Measurements from ENCODE around the gene MPST.

The MPST gene

DNA sequence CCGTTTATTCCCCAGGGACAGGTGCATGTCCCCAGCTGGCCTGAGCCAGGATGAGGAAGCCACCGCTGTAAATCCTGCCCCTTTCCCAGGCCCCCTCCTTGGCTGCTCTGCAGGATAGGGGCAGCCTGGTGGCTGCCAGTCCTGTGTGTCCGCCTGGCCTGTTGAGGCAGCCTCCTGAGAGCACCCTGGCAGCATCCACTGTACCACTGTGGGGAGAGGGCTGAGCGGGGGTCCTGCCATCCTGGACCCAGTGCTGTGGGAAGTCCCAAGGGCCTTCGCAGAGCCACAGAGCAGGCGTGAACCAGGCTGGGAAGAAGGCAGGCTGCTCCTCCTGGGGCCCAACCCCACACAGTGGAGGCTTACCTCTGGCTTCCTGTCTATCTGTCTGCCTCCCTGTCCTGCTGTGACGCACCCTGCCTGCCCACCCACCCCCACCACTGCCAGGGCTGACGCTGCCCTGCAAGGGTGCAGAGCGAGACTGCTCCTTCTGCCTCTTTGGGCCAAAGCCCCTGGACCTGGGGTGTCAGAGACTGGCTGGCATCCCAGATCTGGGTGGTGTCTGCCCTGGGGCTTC, 40.4 kb downstream of the MPST start:
- H3K27ac ChIP-seq, result no peak overlapping the region
- TF ChIP-seq ZFX (IDR thresholded peaks at IDR 0.05), result no peak
- TF ChIP-seq, protein P1, sequence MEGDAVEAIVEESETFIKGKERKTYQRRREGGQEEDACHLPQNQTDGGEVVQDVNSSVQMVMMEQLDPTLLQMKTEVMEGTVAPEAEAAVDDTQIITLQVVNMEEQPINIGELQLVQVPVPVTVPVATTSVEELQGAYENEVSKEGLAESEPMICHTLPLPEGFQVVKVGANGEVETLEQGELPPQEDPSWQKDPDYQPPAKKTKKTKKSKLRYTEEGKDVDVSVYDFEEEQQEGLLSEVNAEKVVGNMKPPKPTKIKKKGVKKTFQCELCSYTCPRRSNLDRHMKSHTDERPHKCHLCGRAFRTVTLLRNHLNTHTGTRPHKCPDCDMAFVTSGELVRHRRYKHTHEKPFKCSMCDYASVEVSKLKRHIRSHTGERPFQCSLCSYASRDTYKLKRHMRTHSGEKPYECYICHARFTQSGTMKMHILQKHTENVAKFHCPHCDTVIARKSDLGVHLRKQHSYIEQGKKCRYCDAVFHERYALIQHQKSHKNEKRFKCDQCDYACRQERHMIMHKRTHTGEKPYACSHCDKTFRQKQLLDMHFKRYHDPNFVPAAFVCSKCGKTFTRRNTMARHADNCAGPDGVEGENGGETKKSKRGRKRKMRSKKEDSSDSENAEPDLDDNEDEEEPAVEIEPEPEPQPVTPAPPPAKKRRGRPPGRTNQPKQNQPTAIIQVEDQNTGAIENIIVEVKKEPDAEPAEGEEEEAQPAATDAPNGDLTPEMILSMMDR (conservative IDR thresholded peaks at IDR 0.05), result no peak

DNA sequence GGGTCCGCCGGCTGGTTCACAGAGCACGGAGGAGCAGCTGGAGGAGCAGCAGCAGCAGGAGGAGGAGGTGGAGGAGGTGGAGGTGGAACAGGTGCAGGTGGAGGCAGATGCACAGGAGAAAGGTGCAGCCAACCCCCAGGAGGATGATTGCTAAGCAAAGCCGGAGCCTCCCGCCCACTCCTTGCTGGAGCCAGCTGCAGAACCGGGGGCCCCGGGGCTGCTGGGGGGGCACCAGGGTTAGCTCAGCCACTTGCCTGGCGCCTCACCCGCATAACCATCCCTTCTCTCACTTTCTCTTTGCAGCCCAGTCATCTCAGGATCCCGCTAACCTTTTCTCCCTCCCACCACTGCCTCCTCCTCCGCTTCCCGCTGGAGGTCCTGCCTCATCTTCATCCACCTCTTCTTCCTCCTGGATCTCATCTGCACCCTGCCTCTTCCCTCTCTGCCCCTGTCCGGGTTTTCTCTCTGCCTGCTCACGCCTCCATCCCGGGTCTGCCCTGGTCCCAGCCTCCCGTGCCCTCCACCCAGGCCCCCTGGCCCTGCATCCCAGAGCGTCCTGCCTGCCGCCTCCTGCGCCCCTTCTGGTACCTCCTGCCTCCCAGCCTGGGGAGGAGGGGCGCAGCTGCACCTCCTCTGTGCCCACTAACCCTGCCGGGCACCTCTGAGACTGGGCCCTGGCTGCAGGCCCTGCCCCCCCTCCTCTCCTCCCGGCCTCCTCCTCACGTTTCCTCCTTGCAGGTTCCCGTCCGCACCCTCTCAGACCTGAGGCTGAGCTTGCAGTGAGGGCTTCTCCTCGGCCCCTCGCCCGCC, 41.5 kb downstream of the MPST start:
- TF ChIP-seq, protein P1 (conservative IDR thresholded peaks at IDR 0.05), result no peak
- TF ChIP-seq ZFX (IDR thresholded peaks at IDR 0.05), result no peak
- H3K27ac ChIP-seq, result no peak overlapping the region

DNA sequence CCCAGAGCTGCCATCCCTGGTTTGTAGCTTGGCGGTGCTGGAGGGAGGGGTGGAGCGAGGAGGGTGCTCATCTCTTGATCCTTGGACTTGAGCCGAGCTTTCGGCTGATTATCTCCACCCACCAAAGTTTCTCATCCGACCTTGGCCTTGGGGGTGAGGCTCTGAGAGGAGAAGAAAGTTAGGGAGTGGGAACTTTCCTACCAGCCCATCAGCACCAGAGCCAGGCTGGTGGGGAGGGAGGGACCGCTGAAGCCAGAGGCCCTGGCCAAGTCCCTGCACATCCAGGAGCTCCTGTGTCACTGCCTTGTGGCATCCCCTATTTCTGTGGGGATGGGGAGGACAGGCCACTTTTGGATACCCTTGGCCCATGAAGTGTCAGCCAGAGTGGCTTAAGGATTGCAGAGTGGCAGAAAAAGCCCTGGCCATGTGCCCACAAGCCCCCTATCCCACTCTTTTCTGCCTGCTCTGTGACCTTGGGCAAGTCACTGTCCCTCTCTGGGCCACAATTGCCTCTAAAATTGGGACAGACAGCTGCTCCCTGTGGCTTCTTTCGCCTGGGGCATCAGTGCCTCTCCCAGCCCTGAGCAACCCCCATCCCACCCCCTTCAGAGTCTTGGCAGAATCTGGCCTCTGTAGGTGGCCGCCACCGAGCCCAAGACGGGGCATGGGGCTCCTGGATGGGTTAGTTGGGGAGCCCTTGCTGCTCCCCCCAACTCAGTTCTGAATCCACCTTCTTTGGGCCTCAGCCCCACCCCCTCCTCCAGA, 42.3 kb downstream of the MPST start:
- TF ChIP-seq ZFX (IDR thresholded peaks at IDR 0.05), result no peak
- TF ChIP-seq, protein P1 (conservative IDR thresholded peaks at IDR 0.05), result no peak
- H3K27ac ChIP-seq, result no peak overlapping the region

DNA sequence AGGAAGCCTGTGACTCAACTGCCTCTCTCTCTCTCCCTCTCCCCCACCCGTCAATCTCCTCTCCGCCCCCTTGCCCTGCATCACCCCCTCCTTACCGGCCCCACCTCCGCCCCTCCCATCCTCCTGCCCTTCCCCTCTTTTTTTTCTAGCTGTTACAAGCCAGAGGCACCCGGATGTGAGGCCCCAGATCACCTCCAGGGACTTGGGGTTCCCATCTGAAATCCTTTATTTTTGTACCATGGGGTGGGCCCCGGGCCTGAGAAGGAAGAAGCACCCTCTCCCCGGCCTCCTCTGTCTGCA, 42.8 kb downstream of the MPST start:
- H3K27ac ChIP-seq, result no peak overlapping the region
- TF ChIP-seq ZFX (IDR thresholded peaks at IDR 0.05), result no peak
- TF ChIP-seq, protein P1 (conservative IDR thresholded peaks at IDR 0.05), result no peak

DNA sequence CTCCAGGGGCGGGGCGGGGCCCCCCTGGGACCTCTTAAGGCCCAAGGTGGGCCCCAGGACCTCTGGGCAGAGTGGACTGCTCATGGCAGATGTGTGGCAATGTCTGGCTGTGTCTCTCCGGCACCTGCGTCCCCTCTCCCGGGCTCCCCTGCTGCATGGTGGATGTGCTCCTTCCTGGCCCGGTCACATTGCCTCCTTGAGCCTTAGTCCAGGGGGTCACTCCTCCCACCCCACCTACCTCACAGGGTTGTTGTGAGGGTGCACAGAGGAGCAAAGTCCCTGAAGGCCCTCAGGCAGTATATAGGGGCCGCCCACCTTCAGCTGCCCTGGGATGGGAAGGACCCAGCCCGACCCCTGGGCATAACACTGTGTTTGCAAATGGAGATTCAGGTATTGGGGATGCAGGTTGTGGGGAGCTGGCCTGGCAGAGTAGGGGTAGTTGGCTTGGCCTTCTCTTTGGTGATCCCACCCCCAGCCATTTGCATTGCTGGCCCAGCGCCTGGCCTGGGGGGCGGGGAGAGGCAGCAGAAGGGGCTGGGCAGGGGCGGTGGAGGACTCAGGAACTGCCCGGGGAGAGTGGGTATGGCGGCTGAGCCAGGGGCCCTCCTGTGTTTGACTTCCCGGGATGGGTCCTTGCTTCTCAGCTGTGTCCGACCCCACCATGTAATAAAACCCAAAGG, 43.3 kb downstream of the MPST start:
- no peak for TF ChIP-seq ZFX (IDR thresholded peaks at IDR 0.05)
- TF ChIP-seq, protein P1 (conservative IDR thresholded peaks at IDR 0.05), result no peak
- no peak overlapping the region for H3K27ac ChIP-seq

DNA sequence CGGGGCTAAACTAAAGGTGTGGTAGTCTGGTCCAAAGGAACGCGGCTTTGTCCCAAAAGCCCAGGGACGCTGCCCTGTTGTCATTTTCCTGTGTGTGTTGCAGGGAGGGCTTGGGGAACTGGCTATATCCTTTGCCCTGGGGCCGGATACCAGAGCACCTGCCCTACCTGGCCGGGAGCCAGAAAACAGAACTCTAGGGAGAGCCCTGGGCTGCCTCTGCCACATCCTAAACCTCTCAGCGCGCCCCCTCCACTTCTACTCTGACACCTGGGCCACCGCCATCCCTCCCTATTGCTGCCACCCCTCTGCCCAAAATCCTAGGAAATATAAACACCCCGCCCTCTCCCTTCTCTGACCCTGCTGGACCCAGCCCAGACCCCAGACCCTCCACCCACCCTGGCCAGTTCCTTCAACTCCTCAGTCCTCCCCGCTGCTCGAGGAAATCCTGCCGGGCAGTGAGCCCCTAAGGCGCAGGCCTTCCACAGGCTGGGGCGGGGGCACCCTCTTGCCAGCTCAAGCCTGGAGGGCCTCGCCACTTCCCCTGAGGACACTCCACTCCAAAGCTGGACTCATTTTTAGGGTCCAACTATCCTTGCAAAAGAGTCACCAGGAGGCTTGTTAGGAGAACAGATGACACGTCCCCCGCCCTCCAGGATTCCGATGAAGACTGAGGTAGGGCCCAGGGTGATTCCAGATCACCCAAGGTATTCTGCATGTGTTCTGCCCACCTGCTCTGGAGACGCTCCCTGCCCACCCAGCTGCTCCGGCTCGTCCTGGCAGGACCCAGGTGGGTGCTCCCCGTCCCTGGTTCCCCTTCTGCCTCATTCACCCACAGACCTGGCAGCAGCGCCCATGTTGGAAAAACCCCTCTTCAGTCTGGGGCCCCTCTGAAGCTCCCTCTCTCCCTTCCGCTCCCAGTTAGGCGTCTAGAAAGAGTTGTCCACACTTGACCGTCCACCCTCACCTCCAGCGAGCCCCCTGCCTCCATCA, 44.2 kb downstream of the MPST start:
- TF ChIP-seq, protein P1 (conservative IDR thresholded peaks at IDR 0.05), result no peak
- TF ChIP-seq ZFX (IDR thresholded peaks at IDR 0.05), result no peak
- H3K27ac ChIP-seq, result no peak overlapping the region
